Measurements from ENCODE around the gene DPH1.

The DPH1 gene

GRCh38 chr17:2061441-2061958, 31.5 kb downstream of the DPH1 start:
- no peak for DNase-seq (ENCODE audit: low read depth in 2 of 2)

- DNase-seq (ENCODE audit: low read depth in 2 of 2): no peak
Measured at GRCh38 chr17:2062571-2063183, 32.7 kb downstream of the DPH1 start.

GRCh38 chr17:2063261-2064146, 33.6 kb downstream of the DPH1 start:
- DNase-seq (ENCODE audit: low read depth in 2 of 2): no peak

- DNase-seq (ENCODE audit: low read depth in 2 of 2): no peak
Measured at GRCh38 chr17:2064147-2064489, 34.2 kb downstream of the DPH1 start.

GRCh38 chr17:2064520-2064971, 34.6 kb downstream of the DPH1 start:
- no peak for DNase-seq (ENCODE audit: low read depth in 2 of 2)

GRCh38 chr17:2064980-2065785, 35.2 kb downstream of the DPH1 start:
- peak; percentile 63 to 76 for DNase-seq (ENCODE audit: low read depth in 2 of 2)

- no peak for DNase-seq (ENCODE audit: low read depth in 2 of 2)
Measured at GRCh38 chr17:2065949-2066400, 36.0 kb downstream of the DPH1 start.

- no peak for DNase-seq (ENCODE audit: low read depth in 2 of 2)
Measured at GRCh38 chr17:2067048-2067561, 37.2 kb downstream of the DPH1 start.

GRCh38 chr17:2067608-2068024, 37.7 kb downstream of the DPH1 start:
- no peak for DNase-seq (ENCODE audit: low read depth in 2 of 2)

GRCh38 chr17:2068031-2068518, 38.1 kb downstream of the DPH1 start:
- DNase-seq (ENCODE audit: low read depth in 2 of 2): no peak

GRCh38 chr17:2068519-2069051, 38.6 kb downstream of the DPH1 start:
- no peak for DNase-seq (ENCODE audit: low read depth in 2 of 2)

GRCh38 chr17:2070241-2071023, 40.5 kb downstream of the DPH1 start:
- DNase-seq (ENCODE audit: low read depth in 2 of 2): peak; percentile 74 to 78

- DNase-seq (ENCODE audit: low read depth in 2 of 2): no peak
Measured at GRCh38 chr17:2071024-2071385, 41.1 kb downstream of the DPH1 start.

GRCh38 chr17:2071455-2072281, 41.7 kb downstream of the DPH1 start:
- no peak for DNase-seq (ENCODE audit: low read depth in 2 of 2)

- no peak for DNase-seq (ENCODE audit: low read depth in 2 of 2)
Measured at GRCh38 chr17:2074919-2075318, 45.0 kb downstream of the DPH1 start.

GRCh38 chr17:2075336-2076086, 45.6 kb downstream of the DPH1 start:
- DNase-seq (ENCODE audit: low read depth in 2 of 2): no peak

GRCh38 chr17:2076087-2076984, 46.4 kb downstream of the DPH1 start:
- DNase-seq (ENCODE audit: low read depth in 2 of 2): no peak

- DNase-seq (ENCODE audit: low read depth in 2 of 2): no peak
Measured at GRCh38 chr17:2077040-2077439, 47.1 kb downstream of the DPH1 start.
